ENCODE results near the gene CNBD2. TPM values are rescaled to one million over a fixed set of nuclear protein-coding genes. Genes with fewer than 3 reads are reported as not detected.

Gene CNBD2
- total RNA-seq = 1 to 10 TPM in 5 of 6 donors, not detected in 1; 2.2 to 4.2 (median 3.7) TPM

GRCh38 chr20:35967979-35968640 lies at the start of gene CNBD2:
Gene CNBD2, plus strand, starts transcription at chr20:35968590. Its CDS starts 173 bp downstream, at chr20:35968763.
- DNase-seq (no peak), ATAC-seq (ENCODE audit: low FRiP score in 2 of 2) (no peak)
- H3K4me1 ChIP-seq = no peaks in the 10 kb centered on the region
- no peaks in the 10 kb centered on the region for H3K36me3 ChIP-seq
- no peaks in the 10 kb centered on the region for H3K27me3 ChIP-seq
- H3K9me3 ChIP-seq = no peaks in the 10 kb centered on the region
- H3K4me3 ChIP-seq = no peak within 1 kb of the TSS
- TF ChIP-seq POLR2A (IDR thresholded peaks at IDR 0.05) = no peak
- TF ChIP-seq EP300 (IDR thresholded peaks at IDR 0.05) = no peak
- 90% methylated on average over 3 of the region's 3 CpGs for WGBS, 2 donors
- H3K27ac ChIP-seq = no peak within 1 kb of the TSS

DNA sequence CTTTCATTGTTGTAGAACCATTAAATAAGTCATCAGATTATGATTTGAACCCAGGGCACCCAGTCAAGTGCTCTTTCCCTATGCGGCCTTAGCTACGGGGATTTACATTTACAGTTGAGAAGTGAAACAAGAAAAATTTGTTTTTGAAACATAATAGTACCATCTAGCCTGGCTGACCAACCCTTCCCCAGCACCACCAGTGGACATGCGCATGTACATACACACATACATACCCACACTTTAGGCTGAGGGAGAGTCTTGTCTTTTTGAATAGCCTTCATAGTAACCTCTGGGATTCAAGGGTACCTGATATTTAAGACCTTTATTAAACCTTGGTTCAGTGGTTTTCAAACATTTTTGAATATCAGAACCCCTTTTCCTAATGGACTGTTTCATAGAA lies 47.9 kb upstream of the CNBD2 start:
- Histone ChIP-seq H3K4me1 (no peaks in the 10 kb centered on the region), H3K27ac (no peak overlapping the region), H3K4me3 (no peak overlapping the region), H3K36me3 (peaks cover 4 to 67% (median 39%) of the 10 kb centered on the region in 4 donors), H3K9me3 (no peaks in the 10 kb centered on the region), H3K27me3 (no peaks in the 10 kb centered on the region)
- 95 to 100% methylated on average over 3 of the region's 3 CpGs for WGBS, 2 donors
- DNase-seq (no peak), ATAC-seq (ENCODE audit: low FRiP score in 2 of 2) (no peak)
- TF ChIP-seq POLR2A (IDR thresholded peaks at IDR 0.05) (no peak), EP300 (IDR thresholded peaks at IDR 0.05) (no peak), POLR2AphosphoS5 (IDR thresholded peaks at IDR 0.05) (no peak)
- TF ChIP-seq, protein P1, sequence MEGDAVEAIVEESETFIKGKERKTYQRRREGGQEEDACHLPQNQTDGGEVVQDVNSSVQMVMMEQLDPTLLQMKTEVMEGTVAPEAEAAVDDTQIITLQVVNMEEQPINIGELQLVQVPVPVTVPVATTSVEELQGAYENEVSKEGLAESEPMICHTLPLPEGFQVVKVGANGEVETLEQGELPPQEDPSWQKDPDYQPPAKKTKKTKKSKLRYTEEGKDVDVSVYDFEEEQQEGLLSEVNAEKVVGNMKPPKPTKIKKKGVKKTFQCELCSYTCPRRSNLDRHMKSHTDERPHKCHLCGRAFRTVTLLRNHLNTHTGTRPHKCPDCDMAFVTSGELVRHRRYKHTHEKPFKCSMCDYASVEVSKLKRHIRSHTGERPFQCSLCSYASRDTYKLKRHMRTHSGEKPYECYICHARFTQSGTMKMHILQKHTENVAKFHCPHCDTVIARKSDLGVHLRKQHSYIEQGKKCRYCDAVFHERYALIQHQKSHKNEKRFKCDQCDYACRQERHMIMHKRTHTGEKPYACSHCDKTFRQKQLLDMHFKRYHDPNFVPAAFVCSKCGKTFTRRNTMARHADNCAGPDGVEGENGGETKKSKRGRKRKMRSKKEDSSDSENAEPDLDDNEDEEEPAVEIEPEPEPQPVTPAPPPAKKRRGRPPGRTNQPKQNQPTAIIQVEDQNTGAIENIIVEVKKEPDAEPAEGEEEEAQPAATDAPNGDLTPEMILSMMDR (IDR thresholded peaks at IDR 0.05) = no peak

GRCh38 chr20:35929301-35929700 lies 39.1 kb upstream of the CNBD2 start:
- no peaks in the 10 kb centered on the region for H3K9me3 ChIP-seq
- H3K27me3 ChIP-seq = no peaks in the 10 kb centered on the region
- no peak overlapping the region for H3K4me3 ChIP-seq
- ATAC-seq (ENCODE audit: low FRiP score in 2 of 2) = no peak
- WGBS, 2 donors = 95 to 100% methylated on average over 2 of the region's 2 CpGs
- H3K4me1 ChIP-seq = no peaks in the 10 kb centered on the region
- TF ChIP-seq POLR2A (IDR thresholded peaks at IDR 0.05) (no peak), POLR2AphosphoS5 (IDR thresholded peaks at IDR 0.05) (no peak), EP300 (IDR thresholded peaks at IDR 0.05) (no peak)
- TF ChIP-seq, protein P1 (IDR thresholded peaks at IDR 0.05) = no peak
- H3K27ac ChIP-seq = no peak overlapping the region
- DNase-seq = no peak
- H3K36me3 ChIP-seq = peaks cover 0 to 67% (median 42%) of the 10 kb centered on the region in 4 donors

- Histone ChIP-seq H3K27me3 (no peaks in the 10 kb centered on the region), H3K4me3 (no peak overlapping the region), H3K27ac (no peak overlapping the region), H3K9me3 (no peaks in the 10 kb centered on the region), H3K36me3 (peaks cover 0 to 76% (median 36%) of the 10 kb centered on the region in 4 donors), H3K4me1 (no peaks in the 10 kb centered on the region)
- no peak for TF ChIP-seq POLR2AphosphoS5 (IDR thresholded peaks at IDR 0.05)
- TF ChIP-seq, protein P1 (IDR thresholded peaks at IDR 0.05) = no peak
- TF ChIP-seq EP300 (IDR thresholded peaks at IDR 0.05) = no peak
- TF ChIP-seq POLR2A (IDR thresholded peaks at IDR 0.05) = no peak
- 90 to 98% methylated on average over 4 of the region's 4 CpGs for WGBS, 2 donors
- ATAC-seq (ENCODE audit: low FRiP score in 2 of 2) (no peak), DNase-seq (no peak)
Measured at GRCh38 chr20:35934050-35934449, 34.3 kb upstream of the CNBD2 start.

- H3K27me3 ChIP-seq = no peaks in the 10 kb centered on the region
- H3K27ac ChIP-seq = no peak overlapping the region
- H3K4me1 ChIP-seq = no peaks in the 10 kb centered on the region
- 96 to 99% methylated on average over 3 of the region's 3 CpGs for WGBS, 2 donors
- no peak for ATAC-seq (ENCODE audit: low FRiP score in 2 of 2)
- no peak overlapping the region for H3K4me3 ChIP-seq
- H3K9me3 ChIP-seq = no peaks in the 10 kb centered on the region
- no peak for DNase-seq
- peaks cover 7 to 79% (median 38%) of the 10 kb centered on the region in 4 donors for H3K36me3 ChIP-seq
- TF ChIP-seq POLR2A (IDR thresholded peaks at IDR 0.05) (no peak), EP300 (IDR thresholded peaks at IDR 0.05) (no peak), POLR2AphosphoS5 (IDR thresholded peaks at IDR 0.05) (no peak)
- TF ChIP-seq, protein P1 (IDR thresholded peaks at IDR 0.05) = no peak
Measured at GRCh38 chr20:35939264-35939663, 29.1 kb upstream of the CNBD2 start.
